Glutamatergic neuron (in vitro differentiated cells): ENCODE data around the gene FOXJ1. TPM values are rescaled to one million over a fixed set of nuclear protein-coding genes. Genes with fewer than 3 reads are reported as not detected.

Source experiments
- DNase-seq: peaks from one replicate; pipeline ENCODE4 v3.0.0; 2022
- H3K27ac Mint-ChIP-seq: one replicate; pipeline ENCODE4 v1.8.0; 2020; ENCODE audit warnings: mild to moderate bottlenecking, mixed read lengths, inconsistent platforms; ENCODE audit not compliant: unreplicated experiment
- H3K27me3 Mint-ChIP-seq: one replicate; pipeline ENCODE4 v1.8.0; 2020; ENCODE audit warnings: mild to moderate bottlenecking, moderate library complexity, mixed read lengths, inconsistent platforms; ENCODE audit not compliant: unreplicated experiment
- H3K36me3 Mint-ChIP-seq: one replicate; pipeline ENCODE4 v1.8.0; 2020; ENCODE audit warnings: mild to moderate bottlenecking, mixed read lengths, inconsistent platforms; ENCODE audit not compliant: unreplicated experiment
- H3K4me1 Mint-ChIP-seq: one replicate; pipeline ENCODE4 v1.8.0; 2020; ENCODE audit warnings: mild to moderate bottlenecking, low read depth, mixed read lengths, inconsistent platforms; ENCODE audit not compliant: unreplicated experiment
- H3K4me3 Mint-ChIP-seq: one replicate; pipeline ENCODE4 v1.8.0; 2020; ENCODE audit warnings: mild to moderate bottlenecking, mixed read lengths, inconsistent platforms; ENCODE audit not compliant: unreplicated experiment
- H3K9me3 Mint-ChIP-seq: one replicate; pipeline ENCODE4 v1.8.0; 2020; ENCODE audit warnings: mild to moderate bottlenecking, moderate library complexity, mixed read lengths, inconsistent platforms; ENCODE audit not compliant: unreplicated experiment
- CTCF ChIP-seq: fragments of 200-600 bp; sonication (generic); IDR thresholded peaks from one replicate; pipeline ENCODE4 v1.5.0; 2021; ENCODE audit not compliant: partially characterized antibody, unreplicated experiment
- total RNA-seq: library from RNA; stranded (reverse); fragmentation: NEBNext Ultra II Directional; extraction: Animal tissue kit (Norgen Biotek cat#: 25700); gene quantifications from one replicate; pipeline ENCODE4 v1.2.1, GENCODE V29; 2021; ENCODE audit not compliant: unreplicated experiment

The FOXJ1 gene
- total RNA-seq, 1 donor from 2014 or later = not detected

- Mint-ChIP-seq H3K36me3 (peaks cover 5% of the 10 kb centered on the region), H3K9me3 (peaks cover 2% of the 10 kb centered on the region), H3K27me3 (no peaks in the 10 kb centered on the region), H3K4me1 (peaks cover 3% of the 10 kb centered on the region), H3K27ac (peak within 1 kb of the TSS; percentile 99), H3K4me3 (peak within 1 kb of the TSS; percentile 98)
- DNase-seq = peak; percentile 94
- no peak for TF ChIP-seq CTCF
Measured at GRCh38 chr17:76103274-76104139, 37.5 kb downstream of the FOXJ1 start, which contains the start of gene EXOC7. EXOC7 (minus strand) TSS chr17:76103787; CDS start chr17:76103692, 95 bp downstream.

GRCh38 chr17:76102944-76103273 is 38.1 kb downstream of the FOXJ1 start:
- no peak for TF ChIP-seq CTCF
- H3K4me1 Mint-ChIP-seq = peaks cover 3% of the 10 kb centered on the region
- no peak for DNase-seq
- H3K36me3 Mint-ChIP-seq = peaks cover 5% of the 10 kb centered on the region
- H3K27me3 Mint-ChIP-seq = no peaks in the 10 kb centered on the region
- peak overlapping the region; percentile 99 for H3K27ac Mint-ChIP-seq
- peak overlapping the region; percentile 98 for H3K4me3 Mint-ChIP-seq
- H3K9me3 Mint-ChIP-seq = peaks cover 2% of the 10 kb centered on the region

- Mint-ChIP-seq H3K4me1 (peaks cover 2% of the 10 kb centered on the region), H3K9me3 (no peaks in the 10 kb centered on the region), H3K36me3 (peaks cover 5% of the 10 kb centered on the region), H3K27ac (no peak overlapping the region), H3K4me3 (no peak overlapping the region), H3K27me3 (peaks cover 3% of the 10 kb centered on the region)
- TF ChIP-seq CTCF = no peak
- DNase-seq = no peak
Measured at GRCh38 chr17:76097716-76098295, 43.2 kb downstream of the FOXJ1 start.

- no peak overlapping the region for H3K27ac Mint-ChIP-seq
- no peaks in the 10 kb centered on the region for H3K4me1 Mint-ChIP-seq
- no peaks in the 10 kb centered on the region for H3K9me3 Mint-ChIP-seq
- H3K36me3 Mint-ChIP-seq = peaks cover 5% of the 10 kb centered on the region
- no peak for DNase-seq
- no peak overlapping the region for H3K4me3 Mint-ChIP-seq
- H3K27me3 Mint-ChIP-seq = peaks cover 3% of the 10 kb centered on the region
- no peak for TF ChIP-seq CTCF
Measured at GRCh38 chr17:76095943-76096342, 45.1 kb downstream of the FOXJ1 start.

GRCh38 chr17:76094046-76094445 is 47.0 kb downstream of the FOXJ1 start:
- DNase-seq = no peak
- no peaks in the 10 kb centered on the region for H3K9me3 Mint-ChIP-seq
- H3K4me1 Mint-ChIP-seq = no peaks in the 10 kb centered on the region
- H3K27me3 Mint-ChIP-seq = peaks cover 6% of the 10 kb centered on the region
- no peaks in the 10 kb centered on the region for H3K36me3 Mint-ChIP-seq
- no peak overlapping the region for H3K27ac Mint-ChIP-seq
- H3K4me3 Mint-ChIP-seq = no peak overlapping the region
- TF ChIP-seq CTCF = no peak
